Psoas muscle (tissue), 8 donors: ENCODE data around the gene TRAPPC10. TPM values are rescaled to one million over a fixed set of nuclear protein-coding genes. Genes with fewer than 3 reads are reported as not detected.

ENCODE experiments used
- ATAC-seq, 4 donors: fragments of 200-7000 bp; cut with Tn5 transposase; one replicate each; pipeline ENCODE4 v1.9.1; 2020; ENCODE audit warnings: moderate library complexity in 3 of 4, mild to moderate bottlenecking in 2 of 4
- DNase-seq, 2 donors: peaks; one replicate each; pipeline ENCODE4 v3.0.0-alpha.2; 2020
- H3K27ac ChIP-seq: fragments of 200-600 bp; one replicate; pipeline ENCODE4 v1.8.0; 2022
- H3K27me3 ChIP-seq, 3 donors: fragments of 200-600 bp in 1 of 3; one replicate each; pipeline versions ENCODE4 v1.6.1 to v1.8.0; 2013 to 2022; ENCODE audit warnings: low read length in 2 of 3, mild to moderate bottlenecking in 2 of 3, moderate library complexity in 1 of 3; ENCODE audit not compliant: insufficient read depth in 3 of 3
- H3K36me3 ChIP-seq, 2 donors: fragments of 200-600 bp in 1 of 2; one replicate each; pipeline versions ENCODE4 v1.6.1 to v1.8.0; 2013 to 2022; ENCODE audit warnings: low read depth in 1 of 2, mild to moderate bottlenecking in 1 of 2, moderate library complexity in 1 of 2; ENCODE audit not compliant: insufficient read depth in 1 of 2
- H3K4me1 ChIP-seq: fragments of 200-600 bp; one replicate; pipeline ENCODE4 v1.8.0; 2022
- H3K4me3 ChIP-seq: fragments of 200-600 bp; one replicate; pipeline ENCODE4 v1.8.0; 2022; ENCODE audit warnings: mild to moderate bottlenecking
- H3K9me3 ChIP-seq: fragments of 200-600 bp; one replicate; pipeline ENCODE4 v1.8.0; 2022
- CTCF ChIP-seq: fragments of 200-600 bp; IDR thresholded peaks from one replicate; pipeline ENCODE4 v1.8.0; 2022; ENCODE audit warnings: antibody characterized with exemption
- WGBS, 3 donors: extraction: QIAGEN DNeasy Blood & Tissue Kit; methylation state at CpG; one replicate each; pipeline versions ENCODE4 v1.1.6 to v1.1.7; 2013; 5-methylcytosine and 5-hydroxymethylcytosine counted together
- intact Hi-C, 2 donors: fragments of 100-400 bp; cut with DNase I; formaldehyde crosslinking; loops; one replicate each; pipeline versions ENCODE4 v1.11.0 to v1.14.2; 2022
- polyA plus RNA-seq, 3 donors: library from polyadenylated mRNA; stranded (reverse); fragments of 200-250 nt; gene quantifications; one replicate each; pipeline ENCODE4 v1.2.3, GENCODE V29; 2013
- total RNA-seq, 4 donors: library from RNA; stranded (reverse); fragmentation: NEBNext Ultra II Directional in 2 of 4; extraction: Animal tissue kit (Norgen Biotek cat#: 25700) in 2 of 4; gene quantifications; one replicate each; pipeline versions ENCODE4 v1.2.1 to v1.2.4, GENCODE V29; 2021 to 2023
- donor health status: healthy with polysubstance abuse.
- donor health status: DM: no; HTN: no; CAD: no; lungs with moderate emphysema.
- donor health status: Bipolar disorder and iron deficiency.
- donor health status: healthy.
- donor health status: DM: yes; HTN: yes; CAD: no.
- donor health status: DM: no; HTN: no; CAD: no.
- donor health status: DM: no; HTN: no; CAD: no.
- donor health status: DM: yes; HTN: yes; CAD: no.

Gene TRAPPC10
- total and polyA plus RNA-seq, 7 donors: 6.4 to 22.2 (median 20.0) TPM

- Histone ChIP-seq H3K36me3 (peaks cover 0 to 9% of the 10 kb centered on the region in 2 donors), H3K4me3 (no peak overlapping the region), H3K4me1 (peaks cover 24% of the 10 kb centered on the region), H3K27me3 (no peaks in the 10 kb centered on the region), H3K9me3 (no peaks in the 10 kb centered on the region), H3K27ac (no peak overlapping the region)
- DNase-seq (no peak), ATAC-seq (peak in 1 of 4 donors; percentile 22)
- WGBS, 3 donors: 73 to 83% (median 81%) methylated on average over 5 of the region's 5 CpGs
- no peak for TF ChIP-seq CTCF
- intact Hi-C loops: no loop called here
Measured at GRCh38 chr21:44049182-44049581, 37.1 kb downstream of the TRAPPC10 start.

- no peaks in the 10 kb centered on the region for H3K27me3 ChIP-seq
- ATAC-seq (no peak), DNase-seq (no peak)
- 93 to 96% (median 95%) methylated on average over 3 of the region's 3 CpGs for WGBS, 3 donors
- no peak overlapping the region for H3K4me3 ChIP-seq
- H3K36me3 ChIP-seq: peaks cover 0 to 9% of the 10 kb centered on the region in 2 donors
- H3K9me3 ChIP-seq: no peaks in the 10 kb centered on the region
- peaks cover 26% of the 10 kb centered on the region for H3K4me1 ChIP-seq
- intact Hi-C loops: loop anchor here (5.0 kb wide), 1 partner anchor 37 kb away; the partner anchor contains the start of gene TRAPPC10 (in 2 of the 2)
- TF ChIP-seq CTCF: no peak
- H3K27ac ChIP-seq: no peak overlapping the region
Measured at GRCh38 chr21:44049606-44050005, 37.5 kb downstream of the TRAPPC10 start.

- Histone ChIP-seq H3K4me1 (peaks cover 33% of the 10 kb centered on the region), H3K36me3 (peaks cover 0 to 10% of the 10 kb centered on the region in 2 donors), H3K4me3 (no peak overlapping the region), H3K27me3 (no peaks in the 10 kb centered on the region), H3K9me3 (no peaks in the 10 kb centered on the region), H3K27ac (peak overlapping the region; percentile 81)
- intact Hi-C loops: loop anchor here (5.0 kb wide), 1 partner anchor 38 kb away; the partner anchor contains the start of gene TRAPPC10 (in 2 of the 2)
- ATAC-seq: peak in 3 of 4 donors; percentile 14 to 57 (median 29)
- 49 to 72% (median 51%) methylated on average over 5 of the region's 5 CpGs for WGBS, 3 donors
- no peak for TF ChIP-seq CTCF
- DNase-seq: no peak
Measured at GRCh38 chr21:44050276-44050675, 38.2 kb downstream of the TRAPPC10 start.

- Histone ChIP-seq H3K27me3 (no peaks in the 10 kb centered on the region), H3K36me3 (peaks cover 0 to 22% of the 10 kb centered on the region in 2 donors), H3K27ac (peak overlapping the region; percentile 81), H3K4me3 (peak overlapping the region; percentile 16), H3K4me1 (peaks cover 37% of the 10 kb centered on the region), H3K9me3 (no peaks in the 10 kb centered on the region)
- 40 to 67% (median 40%) methylated on average over 11 of the region's 11 CpGs for WGBS, 3 donors
- peak; percentile 33 to 71 for DNase-seq
- ATAC-seq: peak; percentile 75 to 82 (median 78)
- intact Hi-C loops: loop anchor here (5.0 kb wide), 1 partner anchor 39 kb away; the partner anchor contains the start of gene TRAPPC10 (in 2 of the 2)
- TF ChIP-seq CTCF: no peak
Measured at GRCh38 chr21:44051462-44051941, 39.4 kb downstream of the TRAPPC10 start.
